Measurements from ENCODE around the gene NRIP1. TPM values are rescaled to one million over a fixed set of nuclear protein-coding genes. Genes with fewer than 3 reads are reported as not detected.

Gene NRIP1
- total RNA-seq, 6 experiments from 2014 or later, result 39.1 to 56.6 (median 52.3) TPM

GRCh38 chr21:15065392-15066122 is 757 bp upstream of the NRIP1 start:
- peaks cover 17% of the 10 kb centered on the region for H3K36me3 Mint-ChIP-seq (ENCODE audit: low read depth)
- H3K27ac Mint-ChIP-seq, result peak overlapping the region; percentile 88
- no peaks in the 10 kb centered on the region; the same call in 1 of the 2 replicates for H3K27me3 Mint-ChIP-seq (ENCODE audit: insufficient read depth)
- no peaks in the 10 kb centered on the region; the same call in 1 of the 2 replicates for H3K9me3 Mint-ChIP-seq
- peak; percentile 85 for DNase-seq
- TF ChIP-seq CTCF (IDR thresholded peaks at IDR 0.05), result no peak
- H3K4me3 Mint-ChIP-seq, result peak overlapping the region; percentile 95
- H3K4me1 Mint-ChIP-seq (ENCODE audit: low read depth), result peaks cover 23% of the 10 kb centered on the region

DNA sequence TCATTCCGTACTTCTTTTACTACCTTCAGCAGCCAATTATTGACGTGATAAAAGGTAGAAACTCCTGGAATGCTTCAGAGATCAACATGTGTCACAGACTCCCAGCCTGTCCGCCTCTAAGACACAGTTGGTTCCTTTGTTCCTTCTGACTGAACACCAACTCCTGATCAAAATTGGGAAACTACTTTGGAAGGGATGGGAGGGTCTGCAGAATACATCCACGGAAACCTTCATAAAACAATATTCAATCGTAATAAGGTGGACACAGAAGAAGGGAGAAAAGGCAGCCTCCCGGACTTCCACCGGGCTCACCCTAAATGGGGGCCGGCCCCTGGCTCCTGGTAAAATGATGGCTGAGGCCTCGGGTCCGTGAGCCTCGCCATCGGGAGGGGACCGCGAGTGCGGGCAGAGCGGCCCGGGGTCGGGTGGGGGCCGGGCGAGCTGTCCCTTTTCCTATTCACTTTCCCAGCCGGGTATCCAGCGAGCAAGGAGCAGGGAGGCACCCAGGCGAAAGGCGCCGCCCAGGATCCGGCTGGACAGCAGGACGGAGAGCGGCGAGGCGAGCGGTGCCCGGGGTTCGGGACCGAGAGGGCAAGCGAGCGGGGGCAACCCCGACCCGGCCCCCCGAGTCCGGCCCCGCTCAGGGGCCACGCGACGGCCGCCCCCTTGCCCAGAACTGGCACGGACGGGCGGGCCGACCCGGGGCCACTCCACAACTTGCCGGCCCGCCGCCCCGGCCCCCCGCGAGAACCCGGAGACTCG is 805 bp downstream of the NRIP1 start:
- peaks cover 17% of the 10 kb centered on the region for H3K36me3 Mint-ChIP-seq (ENCODE audit: low read depth)
- no peaks in the 10 kb centered on the region; the same call in 1 of the 2 replicates for H3K27me3 Mint-ChIP-seq (ENCODE audit: insufficient read depth)
- peak; percentile 18 for DNase-seq
- no peak for TF ChIP-seq CTCF (IDR thresholded peaks at IDR 0.05)
- H3K4me3 Mint-ChIP-seq, result peak overlapping the region; percentile 94
- no peaks in the 10 kb centered on the region; the same call in 1 of the 2 replicates for H3K9me3 Mint-ChIP-seq
- peak overlapping the region; percentile 67 for H3K27ac Mint-ChIP-seq
- peaks cover 39% of the 10 kb centered on the region for H3K4me1 Mint-ChIP-seq (ENCODE audit: low read depth)

- Mint-ChIP-seq H3K9me3 (no peaks in the 10 kb centered on the region; the same call in 1 of the 2 replicates), H3K27me3 (ENCODE audit: insufficient read depth) (no peaks in the 10 kb centered on the region; the same call in 1 of the 2 replicates), H3K27ac (peak overlapping the region; percentile 67), H3K4me3 (peak overlapping the region; percentile 94), H3K36me3 (ENCODE audit: low read depth) (peaks cover 17% of the 10 kb centered on the region), H3K4me1 (ENCODE audit: low read depth) (peaks cover 46% of the 10 kb centered on the region)
- no peak for TF ChIP-seq CTCF (IDR thresholded peaks at IDR 0.05)
- no peak for DNase-seq
These were observed 1.6 kb downstream of the NRIP1 start for GRCh38 chr21:15063081-15063813.

DNA sequence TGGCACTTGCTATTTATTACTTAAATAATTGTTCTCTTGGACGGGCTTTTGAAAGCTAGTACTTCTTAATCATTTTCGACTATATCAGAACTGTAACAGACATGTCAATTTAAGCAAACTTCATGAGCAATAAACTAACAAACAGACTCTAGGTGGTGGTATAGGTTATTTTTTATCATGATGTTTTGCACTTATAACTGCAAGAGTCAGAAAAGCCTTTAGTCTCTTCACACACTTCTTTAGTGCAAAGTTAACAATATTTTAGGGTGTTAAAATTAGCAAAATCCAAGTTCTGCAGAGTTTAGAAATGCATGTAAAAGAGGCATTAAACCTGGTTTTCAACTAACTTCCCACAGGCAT is 2.2 kb downstream of the NRIP1 start:
- Mint-ChIP-seq H3K4me3 (peak overlapping the region; percentile 94), H3K27ac (peak overlapping the region; percentile 67), H3K9me3 (no peaks in the 10 kb centered on the region; the same call in 1 of the 2 replicates), H3K27me3 (ENCODE audit: insufficient read depth) (no peaks in the 10 kb centered on the region; the same call in 1 of the 2 replicates), H3K36me3 (ENCODE audit: low read depth) (peaks cover 17% of the 10 kb centered on the region), H3K4me1 (ENCODE audit: low read depth) (peaks cover 53% of the 10 kb centered on the region)
- peak; percentile 8 for DNase-seq
- peak; percentile 20; the same call in 1 of the 2 replicates for TF ChIP-seq CTCF (IDR thresholded peaks at IDR 0.05)
